ENCODE results near the gene PGS1. TPM values are rescaled to one million over a fixed set of nuclear protein-coding genes. Genes with fewer than 3 reads are reported as not detected.
A peak's percentile ranks its signal among the peaks of the same experiment; 100 is the strongest.

Gene PGS1
- total and polyA plus RNA-seq, 2 of the 8 experiments (the other 6 are each of a cell fraction or from before 2014, with no cell fraction given) = 46.7 to 60.0 TPM

- peaks cover 14% of the 10 kb centered on the region for H3K23me2 ChIP-seq (ENCODE audit: low read depth, low read length)
- no peak overlapping the region for H3K9ac ChIP-seq (replicated peaks in 1 of 4; ENCODE audit: extremely low read depth in 1 of 4, low read depth in 3 of 4, low read length in 3 of 4)
- H4K91ac ChIP-seq (replicated peaks; ENCODE audit: insufficient read length, low read length) = no peak overlapping the region
- no peak overlapping the region for H4K8ac ChIP-seq (ENCODE audit: extremely low read depth, insufficient read depth, low read length)
- peaks cover 0 to 13% (median 5%) of the 10 kb centered on the region in 4 experiments; a peak in 4 of 7 replicates for H3K27me3 ChIP-seq (replicated peaks in 1 of 4; ENCODE audit: control insufficient read depth in 3 of 4, extremely low read depth in 1 of 4, insufficient read depth in 3 of 4, low read length in 3 of 4)
- H3K56ac ChIP-seq (replicated peaks; ENCODE audit: insufficient read length, low read depth, low read length) = no peak overlapping the region
- H4K20me1 ChIP-seq (replicated peaks in 1 of 2; ENCODE audit: control insufficient read depth in 1 of 2, insufficient read depth in 2 of 2, low read length in 2 of 2) = peaks cover 9 to 12% of the 10 kb centered on the region in 2 experiments
- H2BK20ac ChIP-seq (ENCODE audit: low read length) = peak overlapping the region; percentile 76
- DNase-seq (ENCODE audit: low read depth in 1 of 2, low spot score in 2 of 2) (no peak), FAIRE-seq (no peak)
- peak overlapping the region; percentile 15; the same call in 1 of the 2 replicates for H3K18ac ChIP-seq (ENCODE audit: extremely low read depth, low read length)
- peak overlapping the region; percentile 18 for H2BK12ac ChIP-seq (ENCODE audit: low read depth, low read length)
- H2BK15ac ChIP-seq (ENCODE audit: low read length) = 0 out of 2 replicates have a peak overlapping the region, but pooled peaks have one; percentile 68
- 0 out of 2 replicates have a peak overlapping the region, but pooled peaks have one; percentile 47 for H2BK5ac ChIP-seq (ENCODE audit: low read depth, low read length)
- ChIA-PET POLR2A (ENCODE audit: partially characterized antibody) (interaction anchor here (1.2 to 4.4 kb wide), 4 partner anchors 19 to 59 kb away, joined by 4 to 29 read pairs (median 7); no protein-coding TSS in a partner anchor), CTCF (ENCODE audit: partially characterized antibody) (interaction anchor here (0.7 to 20.5 kb wide), 9 partner anchors 43 to 482 kb away, joined by 3 to 257 read pairs (median 3); no protein-coding TSS in a partner anchor)
- H4K5ac ChIP-seq (ENCODE audit: insufficient read length, low read depth, low read length) = no peak overlapping the region
- no peak overlapping the region for H3K4ac ChIP-seq (replicated peaks; ENCODE audit: insufficient read length, low read depth, low read length)
- no peak overlapping the region for H2AFZ ChIP-seq (ENCODE audit: low read length)
- H3K27ac ChIP-seq (ENCODE audit: low read depth, low read length) = no peak overlapping the region
- H3K14ac ChIP-seq (ENCODE audit: insufficient read length) = no peak overlapping the region
- H3K4me3 ChIP-seq (ENCODE audit: extremely low read depth in 1 of 4, insufficient read depth in 2 of 4, low read depth in 3 of 4, low read length in 4 of 4) = no peak overlapping the region
- no peak overlapping the region for H2AK5ac ChIP-seq (ENCODE audit: low read depth, low read length)
- 85% methylated on average over 7 of the region's 7 CpGs; no CpG with 5 or more reads in 1 of the 2 experiments for WGBS, 2 experiments (ENCODE audit: extremely low coverage in 1 of 2, insufficient coverage in 1 of 2, insufficient read length in 1 of 2, insufficient replicate concordance in 2 of 2, low coverage in 1 of 2, low lambda C conversion rate in 2 of 2, missing lambda C conversion rate in 1 of 2)
- no peaks in the 10 kb centered on the region for H3K79me1 ChIP-seq (ENCODE audit: low read depth, low read length)
- H3K23ac ChIP-seq (ENCODE audit: insufficient read length) = no peak overlapping the region
- no peak overlapping the region for H3K4me2 ChIP-seq (ENCODE audit: insufficient read depth in 1 of 2, low read depth in 2 of 2, low read length in 2 of 2)
- H2BK120ac ChIP-seq (replicated peaks; ENCODE audit: low read depth, low read length) = no peak overlapping the region
- peaks cover 3 to 20% of the 10 kb centered on the region in 2 experiments; a peak in 3 of 4 replicates for H3K79me2 ChIP-seq (ENCODE audit: control insufficient read depth in 1 of 2, insufficient read depth in 2 of 2, low read length in 2 of 2)
- H3K36me3 ChIP-seq (ENCODE audit: control insufficient read depth in 2 of 4, insufficient read depth in 4 of 4, low read length in 3 of 4) = peaks cover 0 to 9% (median 2%) of the 10 kb centered on the region in 4 experiments; a peak in 4 of 8 replicates
- peaks cover 13 to 50% (median 46%) of the 10 kb centered on the region in 4 experiments for H3K4me1 ChIP-seq (replicated peaks in 1 of 4; ENCODE audit: control insufficient read depth in 3 of 4, insufficient read depth in 4 of 4, low read length in 3 of 4)
- H3K9me3 ChIP-seq (ENCODE audit: insufficient read depth in 2 of 2, low read depth in 1 of 2, low read length in 1 of 2) = no peaks in the 10 kb centered on the region
- TF ChIP-seq RAD21 (IDR thresholded peaks at IDR 0.05 in 1 of 2, conservative IDR thresholded peaks at IDR 0.05 in 1 of 2; ENCODE audit: low read depth in 2 of 2, low read length in 2 of 2) (peak; percentile 36 to 44; a peak in 3 of 4 replicates), RXRA (IDR thresholded peaks at IDR 0.05; ENCODE audit: insufficient read depth, low read depth, low read length) (no peak)
Observed at GRCh38 chr17:78362671-78363070, 15.8 kb upstream of the PGS1 start.
